Immature natural killer cell (primary cell): ENCODE data around the gene LRP1B. TPM values are rescaled to one million over a fixed set of nuclear protein-coding genes. Genes with fewer than 3 reads are reported as not detected.

Source experiments
- DNase-seq, 3 donors: peaks; one replicate each; pipeline ENCODE4 v3.0.0; 2022; ENCODE audit warnings: mixed read lengths in 1 of 3
- H3K27ac Mint-ChIP-seq, 6 donors: one replicate each; pipeline ENCODE4 v1.8.0; 2020; ENCODE audit warnings: mixed read lengths in 6 of 6, mild to moderate bottlenecking in 5 of 6, inconsistent platforms in 4 of 6, moderate library complexity in 3 of 6
- H3K27me3 Mint-ChIP-seq, 3 donors: one replicate each; pipeline ENCODE4 v1.8.0; 2020 to 2021; ENCODE audit warnings: low read depth in 3 of 3, mild to moderate bottlenecking in 3 of 3, mixed read lengths in 3 of 3, moderate library complexity in 3 of 3, inconsistent platforms in 1 of 3
- H3K36me3 Mint-ChIP-seq, 3 donors: one replicate each; pipeline ENCODE4 v1.8.0; 2020; ENCODE audit warnings: mixed read lengths in 3 of 3, inconsistent platforms in 2 of 3, mild to moderate bottlenecking in 2 of 3
- H3K4me1 Mint-ChIP-seq, 2 donors: one replicate each; pipeline ENCODE4 v1.8.0; 2020; ENCODE audit warnings: inconsistent platforms in 2 of 2, mild to moderate bottlenecking in 2 of 2, mixed read lengths in 2 of 2, moderate library complexity in 1 of 2
- H3K4me3 Mint-ChIP-seq, 5 donors: one replicate each; pipeline ENCODE4 v1.8.0; 2020; ENCODE audit warnings: mild to moderate bottlenecking in 5 of 5, mixed read lengths in 5 of 5, inconsistent platforms in 3 of 5, moderate library complexity in 3 of 5
- H3K9me3 Mint-ChIP-seq, 6 donors: one replicate each; pipeline ENCODE4 v1.8.0; 2020; ENCODE audit warnings: mild to moderate bottlenecking in 6 of 6, mixed read lengths in 6 of 6, inconsistent platforms in 4 of 6, moderate library complexity in 3 of 6
- polyA plus RNA-seq, 3 donors: library from polyadenylated mRNA; unstranded; fragments of 300-500 nt; fragmentation: Illumina TruSeq; gene quantifications; one replicate each; pipeline ENCODE4 v1.2.3, GENCODE V29; 2021

The LRP1B gene
- polyA plus RNA-seq, 3 donors from 2014 or later = not detected

GRCh38 chr2:141770530-141770929, 360.3 kb downstream of the LRP1B start:
- Mint-ChIP-seq H3K4me1 (no peaks in the 10 kb centered on the region), H3K4me3 (no peak overlapping the region), H3K27ac (no peak overlapping the region)

DNA sequence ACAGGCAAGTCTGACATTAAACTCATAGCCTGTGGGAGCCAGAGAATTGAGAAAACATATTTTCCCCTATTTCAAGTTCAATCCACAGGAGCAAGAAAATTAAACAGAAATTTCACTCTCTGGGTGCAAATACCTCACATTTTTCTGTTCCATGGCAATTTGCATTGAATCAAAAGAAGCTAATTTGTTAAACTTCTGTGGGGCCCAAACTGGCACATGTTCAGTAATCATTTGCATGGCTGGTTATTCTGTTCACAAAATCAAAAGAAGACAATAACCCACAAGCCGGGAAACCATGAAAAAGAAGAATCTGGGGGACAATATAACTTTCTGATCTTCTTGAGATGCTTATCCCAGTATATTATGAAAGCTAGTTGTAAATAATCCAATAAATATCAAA, 363.1 kb downstream of the LRP1B start:
- H3K4me3 Mint-ChIP-seq = no peak overlapping the region
- H3K27me3 Mint-ChIP-seq = no peaks in the 10 kb centered on the region
- no peak for DNase-seq
- H3K9me3 Mint-ChIP-seq = peaks cover 5 to 34% (median 17%) of the 10 kb centered on the region in 6 donors
- H3K27ac Mint-ChIP-seq = no peak overlapping the region
- H3K4me1 Mint-ChIP-seq = no peaks in the 10 kb centered on the region
- no peaks in the 10 kb centered on the region for H3K36me3 Mint-ChIP-seq

More at GRCh38 chr2:141770530-141770929, 360.3 kb downstream of the LRP1B start:
- H3K9me3 Mint-ChIP-seq = peaks cover 6 to 42% (median 25%) of the 10 kb centered on the region in 6 donors
- peaks cover 0 to 5% (median 0%) of the 10 kb centered on the region in 3 donors for H3K27me3 Mint-ChIP-seq
- no peaks in the 10 kb centered on the region for H3K36me3 Mint-ChIP-seq
- no peak for DNase-seq

- H3K36me3 Mint-ChIP-seq = no peaks in the 10 kb centered on the region
- no peak overlapping the region for H3K4me3 Mint-ChIP-seq
- no peaks in the 10 kb centered on the region for H3K4me1 Mint-ChIP-seq
- no peak overlapping the region for H3K27ac Mint-ChIP-seq
- H3K9me3 Mint-ChIP-seq = peaks cover 6 to 38% (median 18%) of the 10 kb centered on the region in 6 donors
- peaks cover 0 to 1% (median 0%) of the 10 kb centered on the region in 3 donors for H3K27me3 Mint-ChIP-seq
- DNase-seq = no peak
These were observed 363.8 kb downstream of the LRP1B start for GRCh38 chr2:141767051-141767450.

DNA sequence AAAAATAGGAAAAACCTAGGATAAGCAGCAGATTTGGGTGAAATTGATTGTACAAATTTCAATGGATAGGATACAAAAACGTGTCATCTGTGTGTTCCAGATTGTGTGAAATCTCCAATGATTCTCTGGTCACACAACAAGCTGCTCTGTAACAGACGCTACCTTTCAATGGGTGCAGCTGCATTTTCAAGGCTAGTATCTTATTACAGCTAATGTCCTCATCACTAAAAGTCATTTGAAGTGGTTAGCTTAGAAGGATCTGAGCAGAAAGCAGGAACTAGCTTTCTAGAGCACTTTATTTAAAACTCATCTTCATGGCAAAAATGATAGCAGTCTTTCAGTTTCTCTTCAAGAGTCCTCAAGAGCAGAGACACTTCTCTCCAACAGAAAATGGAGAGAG, 364.6 kb downstream of the LRP1B start:
- no peak for DNase-seq
- Mint-ChIP-seq H3K36me3 (no peaks in the 10 kb centered on the region), H3K27ac (no peak overlapping the region), H3K4me3 (no peak overlapping the region), H3K27me3 (peaks cover 0 to 1% (median 0%) of the 10 kb centered on the region in 3 donors), H3K4me1 (no peaks in the 10 kb centered on the region), H3K9me3 (peaks cover 2 to 39% (median 15%) of the 10 kb centered on the region in 6 donors)

DNA sequence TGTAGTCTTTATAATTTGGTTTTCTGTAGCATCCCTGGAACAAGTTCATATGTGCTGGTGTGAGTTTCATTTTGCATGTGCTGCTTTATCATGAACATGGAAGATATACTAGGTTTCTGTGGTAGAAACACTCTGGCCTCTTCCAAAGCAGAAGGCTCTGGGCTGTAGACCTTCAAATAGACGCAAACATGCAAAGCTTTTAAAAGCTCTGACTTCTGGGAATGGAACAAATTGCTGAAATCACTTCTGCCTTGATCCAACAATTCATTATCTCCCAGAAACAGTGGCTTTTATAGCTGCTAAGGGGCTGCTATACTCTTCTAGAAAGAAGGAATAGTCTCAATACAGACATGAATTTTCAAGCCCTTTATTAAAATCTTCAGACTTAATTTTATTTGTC, 382.2 kb downstream of the LRP1B start:
- Mint-ChIP-seq H3K4me3 (no peak overlapping the region), H3K27ac (no peak overlapping the region), H3K4me1 (no peaks in the 10 kb centered on the region), H3K27me3 (peaks cover 0 to 1% (median 0%) of the 10 kb centered on the region in 3 donors), H3K9me3 (peaks cover 4 to 40% (median 6%) of the 10 kb centered on the region in 6 donors), H3K36me3 (no peaks in the 10 kb centered on the region)
- no peak for DNase-seq

DNA sequence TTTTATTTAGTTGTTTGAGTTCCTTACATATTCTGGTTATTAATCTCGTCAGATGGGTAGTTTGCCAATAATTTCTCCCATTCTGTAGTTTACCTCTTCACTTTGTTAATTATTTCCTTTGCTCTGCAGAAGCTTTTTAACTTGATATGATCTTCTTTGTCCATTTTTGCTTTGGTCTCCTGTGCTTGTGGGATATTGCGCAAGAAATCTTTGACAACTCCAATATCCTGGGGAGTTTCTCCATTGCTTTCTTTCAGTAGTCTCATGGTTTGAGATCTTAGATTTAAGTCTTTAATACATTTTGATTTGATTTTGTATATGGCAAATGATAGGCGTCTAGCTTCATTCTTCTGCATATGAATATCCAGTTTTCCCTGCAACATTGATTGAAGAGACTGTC, 389.2 kb downstream of the LRP1B start:
- no peak overlapping the region for H3K4me3 Mint-ChIP-seq
- no peak overlapping the region for H3K27ac Mint-ChIP-seq
- H3K9me3 Mint-ChIP-seq = peaks cover 8 to 30% (median 13%) of the 10 kb centered on the region in 6 donors
- no peaks in the 10 kb centered on the region for H3K27me3 Mint-ChIP-seq
- H3K4me1 Mint-ChIP-seq = no peaks in the 10 kb centered on the region
- DNase-seq = no peak
- H3K36me3 Mint-ChIP-seq = no peaks in the 10 kb centered on the region

GRCh38 chr2:141737492-141738255, 393.1 kb downstream of the LRP1B start:
- no peak overlapping the region for H3K27ac Mint-ChIP-seq
- no peaks in the 10 kb centered on the region for H3K36me3 Mint-ChIP-seq
- H3K27me3 Mint-ChIP-seq = peaks cover 0 to 2% (median 1%) of the 10 kb centered on the region in 3 donors

DNA sequence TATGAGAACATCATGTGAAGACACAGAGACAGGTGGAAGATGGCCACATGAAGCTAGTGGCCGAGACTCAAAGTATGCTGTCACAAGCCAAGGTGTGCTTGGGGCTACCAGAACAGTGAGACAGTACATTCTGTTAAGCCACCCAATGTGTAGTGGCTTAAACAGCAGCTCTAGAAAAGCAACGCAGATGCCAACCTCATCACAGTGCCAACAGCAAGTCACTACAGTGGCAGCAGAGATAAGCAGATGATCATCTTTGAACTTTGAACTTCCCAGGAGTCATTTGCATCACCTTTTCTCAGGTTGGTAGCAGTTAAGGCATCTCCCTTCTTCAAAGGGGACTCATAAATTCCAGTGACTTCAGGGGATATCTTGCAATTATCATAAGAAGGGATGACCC, 394.4 kb downstream of the LRP1B start:
- H3K4me1 Mint-ChIP-seq = no peaks in the 10 kb centered on the region
- H3K36me3 Mint-ChIP-seq = no peaks in the 10 kb centered on the region
- no peak overlapping the region for H3K27ac Mint-ChIP-seq
- H3K9me3 Mint-ChIP-seq = peaks cover 7 to 33% (median 19%) of the 10 kb centered on the region in 6 donors
- peaks cover 0 to 3% (median 1%) of the 10 kb centered on the region in 3 donors for H3K27me3 Mint-ChIP-seq
- no peak for DNase-seq
- no peak overlapping the region for H3K4me3 Mint-ChIP-seq

More at GRCh38 chr2:141737492-141738255, 393.1 kb downstream of the LRP1B start:
- Mint-ChIP-seq H3K9me3 (peaks cover 8 to 28% (median 19%) of the 10 kb centered on the region in 6 donors), H3K4me1 (no peaks in the 10 kb centered on the region), H3K4me3 (no peak overlapping the region)
- DNase-seq = no peak

- Mint-ChIP-seq H3K36me3 (no peaks in the 10 kb centered on the region), H3K9me3 (peaks cover 9 to 53% (median 26%) of the 10 kb centered on the region in 6 donors), H3K4me3 (no peak overlapping the region), H3K27ac (no peak overlapping the region), H3K27me3 (peaks cover 0 to 2% (median 0%) of the 10 kb centered on the region in 3 donors), H3K4me1 (no peaks in the 10 kb centered on the region)
- DNase-seq = no peak
These were observed 401.9 kb downstream of the LRP1B start for GRCh38 chr2:141728886-141729285.

DNA sequence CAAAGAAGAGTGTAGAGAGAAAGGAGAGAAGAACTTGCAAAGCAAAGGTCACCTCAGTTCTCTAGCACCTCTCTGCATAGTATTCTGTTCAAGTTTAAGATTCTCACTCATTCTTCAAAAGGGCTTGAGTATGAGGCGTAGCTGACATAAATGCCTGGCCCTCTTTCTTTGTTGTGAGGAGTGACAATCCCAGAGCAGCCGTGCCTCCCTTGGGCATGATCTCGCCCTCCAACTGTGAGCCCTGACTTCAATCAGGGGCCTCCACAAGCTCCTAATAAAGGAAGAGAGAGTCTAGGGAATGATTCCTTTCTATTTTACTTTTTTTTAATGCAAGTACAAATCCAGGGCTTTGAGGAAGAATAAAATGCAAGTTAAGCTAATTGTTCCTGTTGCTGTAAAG, 402.7 kb downstream of the LRP1B start:
- H3K36me3 Mint-ChIP-seq = no peaks in the 10 kb centered on the region
- peaks cover 3 to 49% (median 24%) of the 10 kb centered on the region in 6 donors for H3K9me3 Mint-ChIP-seq
- H3K4me1 Mint-ChIP-seq = no peaks in the 10 kb centered on the region
- peaks cover 0 to 2% (median 0%) of the 10 kb centered on the region in 3 donors for H3K27me3 Mint-ChIP-seq
- H3K4me3 Mint-ChIP-seq = no peak overlapping the region
- DNase-seq = no peak
- H3K27ac Mint-ChIP-seq = no peak overlapping the region

DNA sequence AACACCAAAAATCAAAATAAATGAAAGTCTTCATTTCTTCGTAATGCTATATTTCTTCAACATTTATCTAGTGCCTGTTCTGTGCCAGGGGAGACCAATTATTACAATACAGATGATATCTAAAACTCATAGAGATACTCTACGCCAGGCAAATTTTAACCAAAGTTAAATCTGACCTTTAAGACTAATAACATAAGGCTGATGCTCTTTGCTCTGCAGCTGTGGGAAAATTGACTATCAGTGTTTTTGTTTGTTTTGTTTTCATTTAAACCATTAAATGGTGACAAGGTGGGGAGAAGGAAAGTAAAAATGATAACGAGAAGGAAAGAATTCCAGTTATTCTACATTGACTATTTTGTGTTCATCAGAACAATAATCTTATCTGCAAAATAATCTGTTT, 406.4 kb downstream of the LRP1B start:
- Mint-ChIP-seq H3K9me3 (peaks cover 5 to 38% (median 17%) of the 10 kb centered on the region in 6 donors), H3K27ac (no peak overlapping the region), H3K36me3 (no peaks in the 10 kb centered on the region), H3K4me1 (no peaks in the 10 kb centered on the region), H3K27me3 (no peaks in the 10 kb centered on the region), H3K4me3 (no peak overlapping the region)
- no peak for DNase-seq

GRCh38 chr2:141723814-141724213, 407.0 kb downstream of the LRP1B start:
- Mint-ChIP-seq H3K36me3 (no peaks in the 10 kb centered on the region), H3K4me3 (no peak overlapping the region), H3K27me3 (no peaks in the 10 kb centered on the region), H3K9me3 (peaks cover 5 to 35% (median 16%) of the 10 kb centered on the region in 6 donors), H3K27ac (no peak overlapping the region), H3K4me1 (no peaks in the 10 kb centered on the region)
- DNase-seq = no peak

DNA sequence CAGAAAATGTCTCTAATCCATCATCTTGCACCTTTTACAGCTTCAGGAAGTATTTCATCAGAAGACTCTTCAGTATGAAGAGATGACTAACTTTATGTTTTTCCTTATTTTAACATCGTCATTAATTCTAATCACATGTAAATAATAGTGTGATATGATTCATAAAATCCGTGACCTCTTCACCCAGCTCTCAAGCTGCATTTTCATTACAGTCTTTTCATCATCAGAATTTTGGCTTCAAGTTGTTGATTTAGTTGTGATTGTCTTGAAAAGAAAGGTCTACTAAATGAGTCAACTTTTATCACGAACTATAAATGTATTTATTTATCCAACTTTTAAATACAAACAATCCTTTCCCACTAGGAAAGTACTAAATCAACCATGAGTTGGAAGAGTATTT, 410.3 kb downstream of the LRP1B start:
- Mint-ChIP-seq H3K27ac (no peak overlapping the region), H3K27me3 (no peaks in the 10 kb centered on the region), H3K4me1 (no peaks in the 10 kb centered on the region), H3K36me3 (no peaks in the 10 kb centered on the region), H3K4me3 (no peak overlapping the region), H3K9me3 (peaks cover 2 to 33% (median 16%) of the 10 kb centered on the region in 6 donors)
- no peak for DNase-seq

DNA sequence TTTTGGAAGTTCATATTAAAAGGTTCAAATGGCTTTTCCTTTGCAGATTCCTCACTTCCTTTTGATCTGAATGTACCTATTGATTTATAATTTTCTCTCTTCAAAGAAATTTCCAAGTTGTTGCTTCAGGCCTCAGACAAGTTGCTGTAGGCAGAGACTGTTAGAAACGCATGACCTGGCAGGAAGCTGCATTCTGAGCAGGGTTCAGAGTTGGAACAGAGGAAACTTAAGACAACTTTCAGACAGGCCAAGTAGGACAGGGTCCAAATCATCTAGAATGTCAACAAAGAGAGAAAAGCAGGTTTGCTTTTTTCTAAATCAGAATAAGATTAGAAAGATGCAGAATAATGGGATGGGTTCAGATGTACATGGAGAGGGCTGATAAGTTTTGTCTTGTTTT, 416.3 kb downstream of the LRP1B start:
- Mint-ChIP-seq H3K4me3 (no peak overlapping the region), H3K36me3 (no peaks in the 10 kb centered on the region), H3K4me1 (no peaks in the 10 kb centered on the region), H3K9me3 (peaks cover 2 to 34% (median 5%) of the 10 kb centered on the region in 6 donors), H3K27ac (no peak overlapping the region), H3K27me3 (peaks cover 0 to under 1% (median 0%) of the 10 kb centered on the region in 3 donors)
- no peak for DNase-seq
